ENCODE measurements around the gene PDILT. TPM values are rescaled to one million over a fixed set of nuclear protein-coding genes. Genes with fewer than 3 reads are reported as not detected.
"Not testable (repeated sequence)": the region's sequence is repeated elsewhere in the genome, so short reads cannot be mapped to it uniquely, and the experiment has no call there.

PDILT gene
- total RNA-seq, 1 donor from 2014 or later, result not detected

DNA sequence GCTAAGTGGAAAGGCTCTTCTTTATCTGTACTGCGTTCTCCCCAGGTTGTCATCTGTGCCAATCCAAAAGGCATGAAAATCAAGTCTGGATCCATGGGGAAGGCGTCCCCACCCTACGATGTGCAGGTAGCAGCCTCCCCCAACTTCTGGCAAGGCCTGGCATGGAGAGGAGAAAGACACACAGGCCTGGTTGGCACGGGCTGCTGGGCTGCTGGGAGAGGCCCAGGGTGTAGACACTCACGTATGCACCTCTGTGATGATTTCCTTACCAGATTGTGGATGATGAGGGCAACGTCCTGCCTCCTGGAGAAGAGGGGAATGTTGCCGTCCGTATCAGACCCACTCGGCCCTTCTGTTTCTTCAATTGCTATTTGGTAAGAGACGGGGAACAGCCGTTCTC, 26.4 kb upstream of the PDILT start:
- no peak overlapping the region for H3K4me3 Mint-ChIP-seq (ENCODE audit: unreplicated experiment)
- Histone ChIP-seq H3K27ac (ENCODE audit: low read depth, low read length) (no peak overlapping the region), H3K36me3 (ENCODE audit: insufficient read depth, low read length) (no peaks in the 10 kb centered on the region), H3K79me2 (ENCODE audit: insufficient read depth, low read length) (no peaks in the 10 kb centered on the region), H3K4me1 (ENCODE audit: insufficient read depth, low read length) (no peaks in the 10 kb centered on the region), H4K20me1 (ENCODE audit: insufficient read depth, low read length) (no peaks in the 10 kb centered on the region), H3K4me3 (ENCODE audit: insufficient read depth, low read depth, low read length) (no peak overlapping the region), H3K27me3 (ENCODE audit: insufficient read depth, low read length) (no peaks in the 10 kb centered on the region), H2AFZ (ENCODE audit: low read depth, low read length) (no peak overlapping the region), H3K4me2 (ENCODE audit: low read length) (no peak overlapping the region), H3K9ac (ENCODE audit: low read length) (no peak overlapping the region), H3K9me3 (ENCODE audit: insufficient read depth, low read depth, low read length) (no peaks in the 10 kb centered on the region)
- TF ChIP-seq EZH2 (IDR thresholded peaks at IDR 0.05; ENCODE audit: insufficient read depth, low read length), result no peak
- TF ChIP-seq, protein P1, sequence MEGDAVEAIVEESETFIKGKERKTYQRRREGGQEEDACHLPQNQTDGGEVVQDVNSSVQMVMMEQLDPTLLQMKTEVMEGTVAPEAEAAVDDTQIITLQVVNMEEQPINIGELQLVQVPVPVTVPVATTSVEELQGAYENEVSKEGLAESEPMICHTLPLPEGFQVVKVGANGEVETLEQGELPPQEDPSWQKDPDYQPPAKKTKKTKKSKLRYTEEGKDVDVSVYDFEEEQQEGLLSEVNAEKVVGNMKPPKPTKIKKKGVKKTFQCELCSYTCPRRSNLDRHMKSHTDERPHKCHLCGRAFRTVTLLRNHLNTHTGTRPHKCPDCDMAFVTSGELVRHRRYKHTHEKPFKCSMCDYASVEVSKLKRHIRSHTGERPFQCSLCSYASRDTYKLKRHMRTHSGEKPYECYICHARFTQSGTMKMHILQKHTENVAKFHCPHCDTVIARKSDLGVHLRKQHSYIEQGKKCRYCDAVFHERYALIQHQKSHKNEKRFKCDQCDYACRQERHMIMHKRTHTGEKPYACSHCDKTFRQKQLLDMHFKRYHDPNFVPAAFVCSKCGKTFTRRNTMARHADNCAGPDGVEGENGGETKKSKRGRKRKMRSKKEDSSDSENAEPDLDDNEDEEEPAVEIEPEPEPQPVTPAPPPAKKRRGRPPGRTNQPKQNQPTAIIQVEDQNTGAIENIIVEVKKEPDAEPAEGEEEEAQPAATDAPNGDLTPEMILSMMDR (IDR thresholded peaks at IDR 0.05; ENCODE audit: insufficient read depth, low read depth, low read length), result no peak
- peaks cover 8% of the 10 kb centered on the region for H3K4me1 Mint-ChIP-seq (ENCODE audit: low read depth, unreplicated experiment)
- FAIRE-seq (no peak), DNase-seq (ENCODE audit: low read depth) (no peak)
- peaks cover 3% of the 10 kb centered on the region for H3K27me3 Mint-ChIP-seq (ENCODE audit: low read depth, unreplicated experiment)
- peaks cover 3% of the 10 kb centered on the region for H3K9me3 Mint-ChIP-seq (ENCODE audit: unreplicated experiment)
- no peaks in the 10 kb centered on the region for H3K36me3 Mint-ChIP-seq (ENCODE audit: low read depth, unreplicated experiment)
- H3K27ac Mint-ChIP-seq (ENCODE audit: unreplicated experiment), result no peak overlapping the region

DNA sequence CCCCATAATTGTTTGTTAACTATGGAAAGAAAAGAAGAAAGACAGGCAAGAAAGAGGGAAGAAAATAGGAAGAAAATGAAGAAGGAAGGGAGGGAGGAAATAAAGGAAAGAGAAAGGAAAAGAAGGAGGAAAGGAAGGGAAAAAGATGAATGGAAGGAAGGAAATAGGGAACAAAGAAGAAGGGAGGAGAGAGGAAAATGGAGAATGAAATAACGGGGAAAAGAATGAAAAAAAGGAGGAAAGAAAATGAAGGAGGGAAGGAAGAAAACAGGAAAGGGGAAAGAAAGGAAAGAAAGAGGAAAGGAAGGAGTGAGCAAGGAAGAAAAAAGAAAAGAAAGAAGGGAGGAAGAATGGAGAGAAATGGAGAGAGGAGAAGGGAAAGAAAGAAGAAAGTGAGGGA, 25.9 kb upstream of the PDILT start:
- H3K9me3 ChIP-seq (ENCODE audit: insufficient read depth, low read depth, low read length); DNase-seq (ENCODE audit: low read depth); H3K36me3 Mint-ChIP-seq (ENCODE audit: low read depth, unreplicated experiment); H3K27me3 ChIP-seq (ENCODE audit: insufficient read depth, low read length); H3K4me2 ChIP-seq (ENCODE audit: low read length); FAIRE-seq; H3K4me1 Mint-ChIP-seq (ENCODE audit: low read depth, unreplicated experiment); H3K9me3 Mint-ChIP-seq (ENCODE audit: unreplicated experiment); H3K4me3 Mint-ChIP-seq (ENCODE audit: unreplicated experiment); H2AFZ ChIP-seq (ENCODE audit: low read depth, low read length); H3K4me3 ChIP-seq (ENCODE audit: insufficient read depth, low read depth, low read length); H3K27ac Mint-ChIP-seq (ENCODE audit: unreplicated experiment); H3K79me2 ChIP-seq (ENCODE audit: insufficient read depth, low read length); H3K9ac ChIP-seq (ENCODE audit: low read length); H3K36me3 ChIP-seq (ENCODE audit: insufficient read depth, low read length); H3K4me1 ChIP-seq (ENCODE audit: insufficient read depth, low read length); H4K20me1 ChIP-seq (ENCODE audit: insufficient read depth, low read length); H3K27ac ChIP-seq (ENCODE audit: low read depth, low read length); H3K27me3 Mint-ChIP-seq (ENCODE audit: low read depth, unreplicated experiment): not testable (repeated sequence)

DNA sequence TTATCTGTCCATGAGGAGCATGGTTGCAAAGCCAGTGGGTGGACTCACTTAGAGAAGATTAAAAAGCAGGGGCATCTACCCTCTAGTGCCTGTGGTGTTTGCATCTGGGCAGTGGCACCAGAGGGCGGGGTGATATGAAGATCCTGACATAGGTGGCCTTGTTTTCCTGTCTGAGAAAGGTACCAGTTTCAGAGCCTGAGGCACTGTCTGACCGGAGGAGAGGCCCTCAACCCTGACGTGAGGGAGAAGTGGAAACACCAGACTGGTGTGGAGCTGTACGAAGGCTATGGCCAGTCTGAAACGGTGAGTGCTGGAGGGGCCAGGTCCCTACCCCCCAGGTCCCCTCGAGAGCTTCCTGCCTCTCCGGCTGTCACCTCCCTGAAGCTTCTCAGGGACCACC, 25.0 kb upstream of the PDILT start:
- not testable (repeated sequence) for DNase-seq (ENCODE audit: low read depth); H3K4me1 ChIP-seq (ENCODE audit: insufficient read depth, low read length); H3K27me3 ChIP-seq (ENCODE audit: insufficient read depth, low read length); H3K79me2 ChIP-seq (ENCODE audit: insufficient read depth, low read length); H3K9ac ChIP-seq (ENCODE audit: low read length); H3K4me3 Mint-ChIP-seq (ENCODE audit: unreplicated experiment); FAIRE-seq; H4K20me1 ChIP-seq (ENCODE audit: insufficient read depth, low read length); H3K27ac ChIP-seq (ENCODE audit: low read depth, low read length); H3K36me3 ChIP-seq (ENCODE audit: insufficient read depth, low read length); H2AFZ ChIP-seq (ENCODE audit: low read depth, low read length); H3K4me2 ChIP-seq (ENCODE audit: low read length); H3K36me3 Mint-ChIP-seq (ENCODE audit: low read depth, unreplicated experiment); H3K4me3 ChIP-seq (ENCODE audit: insufficient read depth, low read depth, low read length); H3K9me3 Mint-ChIP-seq (ENCODE audit: unreplicated experiment); H3K27me3 Mint-ChIP-seq (ENCODE audit: low read depth, unreplicated experiment); H3K4me1 Mint-ChIP-seq (ENCODE audit: low read depth, unreplicated experiment); H3K9me3 ChIP-seq (ENCODE audit: insufficient read depth, low read depth, low read length); H3K27ac Mint-ChIP-seq (ENCODE audit: unreplicated experiment)

DNA sequence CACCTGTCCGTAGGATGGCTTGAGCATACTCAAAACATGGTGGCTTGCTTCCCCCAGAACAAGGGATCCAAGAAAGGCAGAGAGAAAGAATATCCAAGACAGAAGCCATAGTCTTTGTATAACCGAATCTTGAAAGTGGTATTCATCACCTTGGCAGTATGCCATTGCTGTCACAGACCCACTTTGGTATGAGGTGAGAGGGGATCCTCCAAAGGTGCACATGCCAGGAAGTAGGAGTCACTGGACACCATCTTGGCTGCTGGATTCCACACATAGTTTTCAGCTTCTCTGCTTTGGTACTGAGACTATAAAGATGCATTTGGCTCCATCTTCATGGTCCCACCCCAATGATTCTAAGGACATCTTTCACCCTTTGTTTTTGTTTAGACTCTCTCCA, 22.9 kb upstream of the PDILT start:
- H3K4me1 Mint-ChIP-seq (ENCODE audit: low read depth, unreplicated experiment), result peaks cover 14% of the 10 kb centered on the region
- H3K4me3 Mint-ChIP-seq (ENCODE audit: unreplicated experiment); H3K9me3 ChIP-seq (ENCODE audit: insufficient read depth, low read depth, low read length); H3K9ac ChIP-seq (ENCODE audit: low read length); H3K27me3 Mint-ChIP-seq (ENCODE audit: low read depth, unreplicated experiment); H2AFZ ChIP-seq (ENCODE audit: low read depth, low read length); H3K27ac Mint-ChIP-seq (ENCODE audit: unreplicated experiment); FAIRE-seq; H3K27ac ChIP-seq (ENCODE audit: low read depth, low read length); H4K20me1 ChIP-seq (ENCODE audit: insufficient read depth, low read length); H3K36me3 ChIP-seq (ENCODE audit: insufficient read depth, low read length); DNase-seq (ENCODE audit: low read depth); H3K9me3 Mint-ChIP-seq (ENCODE audit: unreplicated experiment); H3K4me3 ChIP-seq (ENCODE audit: insufficient read depth, low read depth, low read length); H3K27me3 ChIP-seq (ENCODE audit: insufficient read depth, low read length); H3K4me1 ChIP-seq (ENCODE audit: insufficient read depth, low read length); H3K79me2 ChIP-seq (ENCODE audit: insufficient read depth, low read length); H3K36me3 Mint-ChIP-seq (ENCODE audit: low read depth, unreplicated experiment); H3K4me2 ChIP-seq (ENCODE audit: low read length): not testable (repeated sequence)

Data from astrocyte (in vitro differentiated cells and primary cell).